PC-3 (cell line): ENCODE results near the gene PDXK. TPM values are rescaled to one million over a fixed set of nuclear protein-coding genes. Genes with fewer than 3 reads are reported as not detected.

Experiments
- ATAC-seq: fragments of 200-7000 bp; cut with Tn5 transposase; 2 replicates; pipeline ENCODE4 v1.9.1; 2020; ENCODE audit warnings: mild to moderate bottlenecking, moderate library complexity
- BruUV-seq: library from RNA; stranded (reverse); fragments of 400-500 nt; replicated peaks from 2 replicates; lab custom pipeline; 2021; lab: Mats Ljungman, UMichigan
- CTCF ChIA-PET: fragments of 300-600 bp; sonication (Branson Sonifier 250); formaldehyde crosslinking; loops from one replicate; lab custom pipeline; 2022; ENCODE audit warnings: antibody characterized with exemption; lab: Charles Lee
- POLR2A ChIA-PET: fragments of 300-600 bp; sonication (Branson Sonifier 250); formaldehyde crosslinking; loops from one replicate; lab custom pipeline; 2022; ENCODE audit warnings: antibody characterized with exemption; ENCODE audit not compliant: unreplicated experiment; lab: Charles Lee
- DNase-seq: peaks from one replicate; pipeline ENCODE4 v3.0.0-alpha.2; 2015
- H2AFZ ChIP-seq: fragments of 300-600 bp; sonication (generic); 2 replicates; pipeline ENCODE4 v1.6.0; 2016; ENCODE audit warnings: antibody characterized with exemption, low read length
- H3F3A ChIP-seq: fragments of 300-600 bp; sonication (generic); one replicate; pipeline ENCODE4 v1.6.0; 2017; ENCODE audit warnings: antibody characterized with exemption, low read length, control low read depth, mild to moderate bottlenecking; ENCODE audit not compliant: unreplicated experiment
- H3K27ac ChIP-seq: fragments of 300-600 bp; sonication (generic); 2 replicates; pipeline ENCODE4 v1.5.1; 2016; ENCODE audit warnings: mild to moderate bottlenecking, low read length
- H3K27me3 ChIP-seq: fragments of 300-600 bp; sonication (generic); 2 replicates; pipeline ENCODE4 v1.6.1; 2016; ENCODE audit warnings: low read length, mixed read lengths
- H3K36me3 ChIP-seq: fragments of 300-600 bp; sonication (generic); 2 replicates; pipeline ENCODE4 v1.6.1; 2016; ENCODE audit warnings: low read depth, mixed run types, low read length, mixed read lengths
- H3K4me1 ChIP-seq: fragments of 300-600 bp; sonication (generic); 2 replicates; pipeline ENCODE4 v1.5.1; 2016; ENCODE audit warnings: low read length; ENCODE audit not compliant: insufficient read depth
- H3K4me2 ChIP-seq: fragments of 300-600 bp; sonication (generic); 2 replicates; pipeline ENCODE4 v1.6.0; 2016; ENCODE audit warnings: low read length
- H3K4me3 ChIP-seq: fragments of 300-600 bp; sonication (generic); 2 replicates; pipeline ENCODE4 v1.5.1; 2016; ENCODE audit warnings: mild to moderate bottlenecking, low read length, mixed read lengths
- H3K79me2 ChIP-seq: fragments of 300-600 bp; sonication (generic); 2 replicates; pipeline ENCODE4 v1.6.1; 2017; ENCODE audit warnings: low read length, mixed read lengths
- H3K9ac ChIP-seq: fragments of 300-600 bp; sonication (generic); 2 replicates; pipeline ENCODE4 v1.6.0; 2016; ENCODE audit warnings: mild to moderate bottlenecking, low read length
- H3K9me2 ChIP-seq: fragments of 300-600 bp; sonication (generic); replicated peaks from 2 replicates; pipeline ENCODE4 v1.6.1; 2016; ENCODE audit warnings: mixed run types, low read length, mixed read lengths
- H3K9me3 ChIP-seq: fragments of 300-600 bp; sonication (generic); 2 replicates; pipeline ENCODE4 v1.6.1; 2016; ENCODE audit warnings: low read length, mixed read lengths
- H4K20me1 ChIP-seq: fragments of 300-600 bp; sonication (generic); 2 replicates; pipeline ENCODE4 v1.6.1; 2016; ENCODE audit warnings: low read length, mixed read lengths
- CTCF ChIP-seq: fragments of 300-600 bp; sonication (generic); conservative IDR thresholded peaks from 2 replicates; pipeline ENCODE4 v1.5.1; 2017; ENCODE audit warnings: antibody characterized with exemption, low read depth, mild to moderate bottlenecking, low read length
- EZH2 ChIP-seq: fragments of 300-600 bp; sonication (generic); IDR thresholded peaks from one replicate; pipeline ENCODE4 v1.6.1; 2017; ENCODE audit warnings: antibody characterized with exemption, mild to moderate bottlenecking, low read length; ENCODE audit not compliant: unreplicated experiment
- EZH2phosphoT487 ChIP-seq: fragments of 300-600 bp; sonication (generic); IDR thresholded peaks from 2 replicates; pipeline ENCODE4 v1.6.1; 2018; ENCODE audit warnings: mild to moderate bottlenecking, antibody characterized with exemption, low read length, borderline replicate concordance
- intact Hi-C: fragments of 100-400 bp; cut with micrococcal nuclease; formaldehyde crosslinking; loops from 2 replicates; pipeline ENCODE4 v1.9.0; 2023
- total RNA-seq: library from RNA; depleted of rRNA; stranded (reverse); fragments of >200 nt; gene quantifications from 2 replicates; pipeline ENCODE4 v1.2.3, GENCODE V29; 2014

Gene PDXK
- total RNA-seq, 1 experiment from 2014 or later = 464 TPM

DNA sequence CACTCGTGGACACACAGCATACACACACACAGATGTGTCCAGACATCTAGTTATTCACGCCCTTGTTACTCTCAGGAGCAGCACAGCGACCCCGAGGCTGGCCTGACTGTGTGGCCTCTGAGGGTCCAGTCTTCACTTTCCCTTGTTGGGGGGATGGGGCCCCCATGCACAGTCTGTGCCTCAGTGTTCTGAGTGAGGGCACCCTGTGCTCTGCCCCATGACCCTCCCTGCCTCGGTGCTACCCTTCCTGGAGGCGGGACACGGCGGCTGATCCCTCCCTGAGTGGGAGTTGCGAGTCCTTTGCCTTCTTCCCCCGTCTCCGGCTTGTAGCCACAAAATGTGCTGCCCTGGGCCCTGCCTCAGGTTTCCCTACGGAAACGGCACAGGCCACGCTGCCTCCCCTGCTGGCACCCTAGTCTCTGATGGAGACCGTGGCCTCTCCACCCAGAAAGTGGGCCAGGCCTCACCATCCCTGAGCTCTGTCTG is 48.6 kb downstream of the PDXK start:
- peak overlapping the region; percentile 89 for H3K9ac ChIP-seq
- H3K9me2 ChIP-seq = no peaks in the 10 kb centered on the region
- H3F3A ChIP-seq = peaks cover 8% of the 10 kb centered on the region
- peaks cover 8% of the 10 kb centered on the region; the same call in 1 of the 2 replicates for H3K36me3 ChIP-seq
- intact Hi-C loops = no loop called here
- no peak for ATAC-seq
- peak overlapping the region; percentile 68 for H3K4me2 ChIP-seq
- peak overlapping the region; percentile 97 for H3K27ac ChIP-seq
- H4K20me1 ChIP-seq = no peaks in the 10 kb centered on the region
- ChIA-PET CTCF (no interaction called here), POLR2A (no interaction called here)
- peaks cover 33% of the 10 kb centered on the region for H3K4me1 ChIP-seq
- no peaks in the 10 kb centered on the region for H3K9me3 ChIP-seq
- no peaks in the 10 kb centered on the region for H3K79me2 ChIP-seq
- H3K27me3 ChIP-seq = no peaks in the 10 kb centered on the region
- H3K4me3 ChIP-seq = no peak overlapping the region
- 0 out of 2 replicates have a peak overlapping the region, but pooled peaks have one; percentile 36 for H2AFZ ChIP-seq
- TF ChIP-seq CTCF = no peak
- TF ChIP-seq EZH2phosphoT487 = no peak
- TF ChIP-seq EZH2 = no peak
- BruUV-seq = TSS peak; percentile 23
- no peak for DNase-seq

- Histone ChIP-seq H3K9me2 (no peaks in the 10 kb centered on the region), H3K36me3 (peaks cover 5% of the 10 kb centered on the region; the same call in 1 of the 2 replicates), H3K9me3 (no peaks in the 10 kb centered on the region), H3K4me2 (peak overlapping the region; percentile 68), H3K4me1 (peaks cover 33% of the 10 kb centered on the region), H3K79me2 (peaks cover 2% of the 10 kb centered on the region; the same call in 1 of the 2 replicates), H3K27ac (peak overlapping the region; percentile 97), H4K20me1 (peaks cover 2% of the 10 kb centered on the region; the same call in 1 of the 2 replicates), H2AFZ (peak overlapping the region; percentile 36; the same call in 1 of the 2 replicates), H3K4me3 (no peak overlapping the region; the same call in 1 of the 2 replicates), H3F3A (peaks cover 15% of the 10 kb centered on the region), H3K9ac (peak overlapping the region; percentile 89), H3K27me3 (no peaks in the 10 kb centered on the region)
- ChIA-PET POLR2A (no interaction called here), CTCF (no interaction called here)
- TSS peak; percentile 8 for BruUV-seq
- DNase-seq (peak; percentile 96), ATAC-seq (peak; percentile 80)
- TF ChIP-seq CTCF (no peak), EZH2 (no peak), EZH2phosphoT487 (no peak)
- intact Hi-C loops = loop anchor here (1.0 kb wide), 1 partner anchor 50 kb away; no protein-coding TSS in a partner anchor
Observed at GRCh38 chr21:43767984-43768867, 49.3 kb downstream of the PDXK start.
